HEK293 (cell line): ENCODE results near the gene MLPH.

Source experiments
- CTCF ChIA-PET: fragments of 350-600 bp; formaldehyde crosslinking; extraction: SDS; loops from one replicate; lab custom pipeline; 2021; ENCODE audit warnings: antibody characterized with exemption; lab: Yijun Ruan, JAX
- POLR2A ChIA-PET: fragments of 300-600 bp; formaldehyde crosslinking; extraction: SDS; loops from one replicate; lab custom pipeline; 2020; ENCODE audit warnings: antibody characterized with exemption, inconsistent platforms; lab: Yijun Ruan, JAX
- H3K27ac ChIP-seq: fragments of 200-500 bp; sonication (Bioruptor generic); 2 replicates; pipeline ENCODE4 v1.5.1; 2014; ENCODE audit warnings: low read depth, low read length, control low read depth, inconsistent platforms; ENCODE audit errors: extremely low read depth
- H3K36me3 ChIP-seq, 2 experiments: fragments of 200-500 bp in 1 of 2; sonication (Bioruptor generic) in 1 of 2; 1 replicate in 1 of 2; 2 replicates in 1 of 2; pipeline ENCODE4 v1.5.1; 2014 to 2017; ENCODE audit warnings: inconsistent platforms in 2 of 2, low read length in 2 of 2; ENCODE audit not compliant: control insufficient read depth in 2 of 2, insufficient read depth in 1 of 2
- H3K4me1 ChIP-seq: fragments of 200-500 bp; sonication (Bioruptor generic); 2 replicates; pipeline ENCODE4 v1.5.1; 2014; ENCODE audit warnings: mild to moderate bottlenecking, low read length, inconsistent platforms; ENCODE audit not compliant: control insufficient read depth, insufficient read depth
- H3K4me3 ChIP-seq: 2 replicates; pipeline ENCODE4 v1.5.1; 2011; ENCODE audit warnings: low read depth, mild to moderate bottlenecking, control low read depth, low read length, moderate library complexity
- H3K9me3 ChIP-seq: fragments of 200-500 bp; sonication (Bioruptor generic); 2 replicates; pipeline ENCODE4 v1.5.1; 2014; ENCODE audit warnings: low read depth, low read length, inconsistent platforms; ENCODE audit not compliant: control insufficient read depth, insufficient read depth
- GLIS2 ChIP-seq: fragments of 450-650 bp; formaldehyde crosslinking; IDR thresholded peaks from 2 replicates; pipeline ENCODE4 v1.5.1; 2016; ENCODE audit warnings: missing biosample characterization, missing genetic modification characterization
- SCRT1 ChIP-seq: fragments of 450-650 bp; formaldehyde crosslinking; IDR thresholded peaks from 2 replicates; pipeline ENCODE4 v1.5.1; 2016; ENCODE audit warnings: missing biosample characterization, missing genetic modification characterization, borderline replicate concordance
- SCRT2 ChIP-seq: fragments of 450-650 bp; formaldehyde crosslinking; IDR thresholded peaks from 2 replicates; pipeline ENCODE4 v1.5.1; 2016; ENCODE audit warnings: missing biosample characterization, missing genetic modification characterization
- ZFP41 ChIP-seq: fragments of 450-650 bp; formaldehyde crosslinking; IDR thresholded peaks from 2 replicates; pipeline ENCODE4 v1.5.1; 2016; ENCODE audit warnings: missing biosample characterization, missing genetic modification characterization, borderline replicate concordance
- ZNF10 ChIP-seq: fragments of 450-650 bp; formaldehyde crosslinking; IDR thresholded peaks from 2 replicates; pipeline ENCODE4 v1.5.1; 2017; ENCODE audit warnings: missing biosample characterization, missing genetic modification characterization
- ZNF146 ChIP-seq: fragments of 450-650 bp; formaldehyde crosslinking; IDR thresholded peaks from 2 replicates; pipeline ENCODE4 v1.5.1; 2016; ENCODE audit warnings: missing biosample characterization, missing genetic modification characterization
- ZNF169 ChIP-seq: fragments of 450-650 bp; formaldehyde crosslinking; IDR thresholded peaks from 2 replicates; pipeline ENCODE4 v1.5.1; 2016; ENCODE audit warnings: missing biosample characterization, missing genetic modification characterization
- ZNF223 ChIP-seq: fragments of 450-650 bp; formaldehyde crosslinking; IDR thresholded peaks from 2 replicates; pipeline ENCODE4 v1.5.1; 2016; ENCODE audit warnings: missing biosample characterization, missing genetic modification characterization
- ZNF354C ChIP-seq: fragments of 450-650 bp; formaldehyde crosslinking; IDR thresholded peaks from 2 replicates; pipeline ENCODE4 v1.5.1; 2016; ENCODE audit warnings: missing biosample characterization, missing genetic modification characterization, low read depth, borderline replicate concordance
- ZNF37A ChIP-seq: fragments of 450-650 bp; IDR thresholded peaks from 2 replicates; pipeline ENCODE4 v1.5.1; 2018; ENCODE audit warnings: missing biosample characterization, missing genetic modification characterization
- ZNF391 ChIP-seq: fragments of 450-650 bp; formaldehyde crosslinking; IDR thresholded peaks from 2 replicates; pipeline ENCODE4 v1.5.1; 2016; ENCODE audit warnings: low read depth, missing biosample characterization, missing genetic modification characterization, borderline replicate concordance
- ZNF394 ChIP-seq: fragments of 450-650 bp; formaldehyde crosslinking; IDR thresholded peaks from 2 replicates; pipeline ENCODE4 v1.5.1; 2016; ENCODE audit warnings: missing biosample characterization, missing genetic modification characterization, mild to moderate bottlenecking, moderate library complexity, borderline replicate concordance
- ZNF549 ChIP-seq: fragments of 450-650 bp; IDR thresholded peaks from 2 replicates; pipeline ENCODE4 v1.5.1; 2018; ENCODE audit warnings: missing biosample characterization, missing genetic modification characterization, mild to moderate bottlenecking, inconsistent platforms, moderate library complexity
- ZNF558 ChIP-seq: fragments of 450-650 bp; formaldehyde crosslinking; IDR thresholded peaks from 2 replicates; pipeline ENCODE4 v1.5.1; 2016; ENCODE audit warnings: missing biosample characterization, missing genetic modification characterization
- ZNF571 ChIP-seq: fragments of 450-650 bp; formaldehyde crosslinking; IDR thresholded peaks from 2 replicates; pipeline ENCODE4 v1.5.0; 2017; ENCODE audit warnings: missing biosample characterization, missing genetic modification characterization
- ZNF585B ChIP-seq: fragments of 450-650 bp; formaldehyde crosslinking; IDR thresholded peaks from 2 replicates; pipeline ENCODE4 v1.5.1; 2016; ENCODE audit warnings: missing biosample characterization, missing genetic modification characterization
- ZNF600 ChIP-seq: fragments of 450-650 bp; formaldehyde crosslinking; IDR thresholded peaks from 2 replicates; pipeline ENCODE4 v1.5.1; 2016; ENCODE audit warnings: missing biosample characterization, missing genetic modification characterization
- TF ChIP-seq, protein P1 (sequence below): fragments of 450-650 bp; formaldehyde crosslinking; IDR thresholded peaks from 2 replicates; pipeline ENCODE4 v1.5.1; 2016; ENCODE audit warnings: missing biosample characterization, missing genetic modification characterization
- TF ChIP-seq, protein P2 (sequence below): fragments of 450-650 bp; formaldehyde crosslinking; IDR thresholded peaks from 2 replicates; pipeline ENCODE4 v1.5.1; 2016; ENCODE audit warnings: missing biosample characterization, missing genetic modification characterization

The MLPH gene

DNA sequence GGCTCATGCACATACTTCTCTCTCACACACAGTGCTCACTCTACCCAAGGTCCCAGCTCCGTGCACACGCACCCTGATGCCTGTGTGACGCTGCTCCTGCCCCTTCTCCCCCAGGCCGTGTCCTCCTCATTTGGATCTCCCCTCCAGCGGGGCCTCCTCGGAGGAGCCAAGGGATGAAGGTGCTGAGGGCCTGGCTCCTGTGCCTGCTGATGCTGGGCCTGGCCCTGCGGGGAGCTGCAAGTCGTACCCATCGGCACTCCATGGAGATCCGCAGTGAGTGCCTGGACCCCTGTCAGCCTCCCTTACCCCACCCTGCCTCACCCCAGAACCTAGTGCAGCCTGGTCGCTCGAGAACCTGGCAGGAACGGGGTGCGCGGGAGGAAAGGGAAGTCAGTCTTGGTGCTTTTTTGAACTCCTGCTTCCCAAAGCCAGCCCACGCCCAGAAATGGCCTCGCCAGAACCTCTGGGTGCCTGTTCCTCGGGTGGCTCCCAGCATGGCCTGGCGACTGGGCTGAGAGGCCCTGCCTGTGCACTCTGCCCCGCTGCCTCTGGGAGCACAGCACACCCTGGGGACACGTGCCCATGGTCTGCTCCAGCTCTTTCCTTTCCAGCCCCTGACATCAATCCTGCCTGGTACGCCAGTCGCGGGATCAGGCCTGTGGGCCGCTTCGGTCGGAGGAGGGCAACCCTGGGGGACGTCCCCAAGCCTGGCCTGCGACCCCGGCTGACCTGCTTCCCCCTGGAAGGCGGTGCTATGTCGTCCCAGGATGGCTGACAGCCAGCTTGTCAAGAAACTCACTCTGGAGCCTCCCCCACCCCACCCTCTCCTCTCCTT is 79.6 kb downstream of the MLPH start, which contains the start of gene PRLH:
Gene PRLH, plus strand, starts transcription at position 174 of the 835 bp plus-strand sequence. Its CDS starts 0 bp downstream, at position 174.
- H3K9me3 ChIP-seq = no peaks in the 10 kb centered on the region
- no peak for TF ChIP-seq ZNF571 (tag by site-specific recombination)
- TF ChIP-seq ZNF10 = no peak
- no peak for TF ChIP-seq ZNF600 (tag by site-specific recombination)
- TF ChIP-seq SCRT1 (tag by site-specific recombination) = no peak
- no peak for TF ChIP-seq ZNF558 (tag by site-specific recombination)
- TF ChIP-seq ZNF354C (tag by site-specific recombination) = no peak
- TF ChIP-seq ZNF585B (tag by site-specific recombination) = no peak
- TF ChIP-seq SCRT2 (tag by site-specific recombination) = no peak
- no peak for TF ChIP-seq ZFP41 (tag by site-specific recombination)
- TF ChIP-seq ZNF223 (tag by site-specific recombination) = no peak
- no peak for TF ChIP-seq GLIS2 (tag by site-specific recombination)
- no peak for TF ChIP-seq ZNF37A
- no peak for TF ChIP-seq ZNF169 (tag by site-specific recombination)
- TF ChIP-seq, protein P1, sequence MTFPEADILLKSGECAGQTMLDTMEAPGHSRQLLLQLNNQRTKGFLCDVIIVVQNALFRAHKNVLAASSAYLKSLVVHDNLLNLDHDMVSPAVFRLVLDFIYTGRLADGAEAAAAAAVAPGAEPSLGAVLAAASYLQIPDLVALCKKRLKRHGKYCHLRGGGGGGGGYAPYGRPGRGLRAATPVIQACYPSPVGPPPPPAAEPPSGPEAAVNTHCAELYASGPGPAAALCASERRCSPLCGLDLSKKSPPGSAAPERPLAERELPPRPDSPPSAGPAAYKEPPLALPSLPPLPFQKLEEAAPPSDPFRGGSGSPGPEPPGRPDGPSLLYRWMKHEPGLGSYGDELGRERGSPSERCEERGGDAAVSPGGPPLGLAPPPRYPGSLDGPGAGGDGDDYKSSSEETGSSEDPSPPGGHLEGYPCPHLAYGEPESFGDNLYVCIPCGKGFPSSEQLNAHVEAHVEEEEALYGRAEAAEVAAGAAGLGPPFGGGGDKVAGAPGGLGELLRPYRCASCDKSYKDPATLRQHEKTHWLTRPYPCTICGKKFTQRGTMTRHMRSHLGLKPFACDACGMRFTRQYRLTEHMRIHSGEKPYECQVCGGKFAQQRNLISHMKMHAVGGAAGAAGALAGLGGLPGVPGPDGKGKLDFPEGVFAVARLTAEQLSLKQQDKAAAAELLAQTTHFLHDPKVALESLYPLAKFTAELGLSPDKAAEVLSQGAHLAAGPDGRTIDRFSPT (tag by site-specific recombination) = no peak
- TF ChIP-seq, protein P2, sequence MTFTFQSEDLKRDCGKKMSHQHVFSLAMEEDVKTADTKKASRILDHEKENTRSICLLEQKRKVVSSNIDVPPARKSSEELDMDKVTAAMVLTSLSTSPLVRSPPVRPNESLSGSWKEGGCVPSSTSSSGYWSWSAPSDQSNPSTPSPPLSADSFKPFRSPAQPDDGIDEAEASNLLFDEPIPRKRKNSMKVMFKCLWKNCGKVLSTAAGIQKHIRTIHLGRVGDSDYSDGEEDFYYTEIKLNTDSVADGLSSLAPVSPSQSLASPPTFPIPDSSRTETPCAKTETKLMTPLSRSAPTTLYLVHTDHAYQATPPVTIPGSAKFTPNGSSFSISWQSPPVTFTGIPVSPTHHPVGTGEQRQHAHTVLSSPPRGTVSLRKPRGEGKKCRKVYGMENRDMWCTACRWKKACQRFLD = no peak
- no peaks in the 10 kb centered on the region for H3K4me1 ChIP-seq
- POLR2A ChIA-PET = no interaction called here
- no peaks in the 10 kb centered on the region for H3K36me3 ChIP-seq
- CTCF ChIA-PET = interaction anchor here (0.9 to 2.2 kb wide), 2 partner anchors 54 to 145 kb away, joined by 3 to 9 read pairs; no protein-coding TSS in a partner anchor
- H3K4me3 ChIP-seq = no peak within 1 kb of the TSS
- no peak within 1 kb of the TSS for H3K27ac ChIP-seq

DNA sequence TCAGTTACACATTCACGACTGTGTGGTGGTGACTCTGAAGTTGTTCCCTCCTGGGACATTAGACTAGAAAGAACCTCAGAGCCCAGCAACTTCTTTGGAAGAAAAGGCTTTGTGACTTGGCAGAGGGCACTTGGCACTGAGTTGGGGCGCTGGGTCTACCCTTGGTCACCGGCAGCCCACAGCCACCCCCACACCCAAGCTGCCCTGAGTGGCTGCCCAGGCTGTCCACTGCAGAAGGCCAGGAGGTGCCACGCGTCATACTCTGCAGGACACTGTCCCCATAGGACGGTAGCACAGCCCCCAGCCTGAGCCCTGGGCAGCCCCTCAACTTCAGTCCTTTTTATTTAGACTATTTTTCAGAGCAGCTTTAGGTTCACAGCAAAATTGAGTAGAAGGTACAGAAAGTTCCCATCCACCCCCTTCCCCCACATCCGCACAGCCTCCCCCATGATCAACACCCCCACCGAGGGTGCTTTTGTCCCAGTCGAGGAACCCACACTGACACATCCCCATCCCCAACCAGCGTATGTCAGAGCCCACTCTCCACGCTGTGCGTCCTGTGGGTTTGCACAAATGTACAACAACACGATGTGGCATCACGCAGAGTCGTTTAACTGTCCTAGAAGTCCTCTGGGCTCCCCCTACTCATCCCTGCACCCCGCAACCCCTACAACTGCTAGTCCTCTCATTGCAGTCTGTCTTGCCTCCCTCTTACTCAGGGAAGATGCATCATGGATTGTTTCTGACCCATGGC is 80.4 kb downstream of the MLPH start:
- Histone ChIP-seq H3K9me3 (no peaks in the 10 kb centered on the region), H3K4me3 (no peak overlapping the region), H3K27ac (no peak overlapping the region), H3K4me1 (0 out of 2 replicates have a peak, but pooled peaks cover 3% of the 10 kb centered on the region), H3K36me3 (no peaks in the 10 kb centered on the region)
- ChIA-PET CTCF (interaction anchor here (0.9 to 2.2 kb wide), 2 partner anchors 54 to 146 kb away, joined by 3 to 9 read pairs; no protein-coding TSS in a partner anchor), POLR2A (no interaction called here)
- no peak for TF ChIP-seq ZNF394 (tag by site-specific recombination)
- no peak for TF ChIP-seq ZNF391 (tag by site-specific recombination)
- no peak for TF ChIP-seq ZNF549 (tag by site-specific recombination)
- TF ChIP-seq ZNF146 = no peak
